WI38 (cell line): ENCODE measurements around the gene CARD8.
A peak's percentile ranks its signal among the peaks of the same experiment; 100 is the strongest.

Experiments
- H3K4me3 ChIP-seq: 2 replicates; pipeline ENCODE4 v1.5.1; 2011; ENCODE audit warnings: low read depth, mild to moderate bottlenecking, control low read depth, low read length
- CTCF ChIP-seq: IDR thresholded peaks from 2 replicates; pipeline ENCODE4 v1.5.1; 2012; ENCODE audit warnings: low read depth, mild to moderate bottlenecking, control low read depth, low read length

CARD8 gene, protein sequence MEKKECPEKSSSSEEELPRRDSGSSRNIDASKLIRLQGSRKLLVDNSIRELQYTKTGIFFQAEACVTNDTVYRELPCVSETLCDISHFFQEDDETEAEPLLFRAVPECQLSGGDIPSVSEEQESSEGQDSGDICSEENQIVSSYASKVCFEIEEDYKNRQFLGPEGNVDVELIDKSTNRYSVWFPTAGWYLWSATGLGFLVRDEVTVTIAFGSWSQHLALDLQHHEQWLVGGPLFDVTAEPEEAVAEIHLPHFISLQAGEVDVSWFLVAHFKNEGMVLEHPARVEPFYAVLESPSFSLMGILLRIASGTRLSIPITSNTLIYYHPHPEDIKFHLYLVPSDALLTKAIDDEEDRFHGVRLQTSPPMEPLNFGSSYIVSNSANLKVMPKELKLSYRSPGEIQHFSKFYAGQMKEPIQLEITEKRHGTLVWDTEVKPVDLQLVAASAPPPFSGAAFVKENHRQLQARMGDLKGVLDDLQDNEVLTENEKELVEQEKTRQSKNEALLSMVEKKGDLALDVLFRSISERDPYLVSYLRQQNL

GRCh38 chr19:48255376-48256303 lies at the start of gene CARD8:
TSS of gene CARD8 (minus strand) at chr19:48255912. CDS start at chr19:48241020, 14,892 bp downstream.
- no peak for TF ChIP-seq CTCF
- peak within 1 kb of the TSS; percentile 88 for H3K4me3 ChIP-seq

DNA sequence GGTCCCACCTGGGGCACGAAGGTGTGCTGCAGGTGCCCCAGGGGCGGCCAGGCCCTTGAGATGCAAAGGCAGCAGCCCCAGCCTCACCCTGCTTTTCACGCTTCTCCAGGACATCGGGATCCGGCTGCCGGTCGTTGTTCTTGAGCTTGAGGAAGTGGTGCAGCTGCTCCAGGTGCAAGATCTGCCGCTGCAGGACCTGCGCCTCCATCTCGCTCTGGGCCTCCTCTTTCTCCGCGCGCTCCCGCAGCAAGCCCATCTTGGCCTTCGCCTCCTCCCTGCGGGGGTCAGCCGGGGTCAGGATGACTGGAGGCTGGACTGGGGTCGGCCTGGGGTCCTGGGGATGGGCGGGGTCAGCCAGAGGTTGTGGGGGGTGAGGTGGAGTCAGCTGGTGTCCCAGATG lies 48.2 kb upstream of the CARD8 start:
- H3K4me3 ChIP-seq = no peak overlapping the region
- TF ChIP-seq CTCF = no peak

- TF ChIP-seq CTCF = no peak
- H3K4me3 ChIP-seq = no peak overlapping the region
Measured at GRCh38 chr19:48303367-48303766, 47.7 kb upstream of the CARD8 start.

DNA sequence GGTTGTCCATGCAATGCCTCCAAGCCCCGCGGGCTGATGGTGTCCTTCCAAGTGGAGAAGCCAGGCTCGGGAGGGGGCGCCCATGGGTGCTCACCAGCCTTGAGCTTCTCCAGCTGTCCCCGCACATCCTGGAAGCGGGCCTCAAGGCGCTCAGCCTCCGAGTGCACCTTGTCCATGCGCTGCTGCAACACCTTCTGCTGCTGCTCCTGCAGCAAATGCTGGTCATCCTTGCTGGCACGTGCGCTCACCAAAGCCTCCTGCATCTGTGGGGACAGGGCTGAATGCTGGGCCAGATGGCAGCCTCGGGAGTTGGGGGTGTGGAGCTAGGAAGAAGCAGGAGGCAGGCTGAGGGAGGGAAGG lies 46.9 kb upstream of the CARD8 start:
- H3K4me3 ChIP-seq = no peak overlapping the region
- no peak for TF ChIP-seq CTCF

DNA sequence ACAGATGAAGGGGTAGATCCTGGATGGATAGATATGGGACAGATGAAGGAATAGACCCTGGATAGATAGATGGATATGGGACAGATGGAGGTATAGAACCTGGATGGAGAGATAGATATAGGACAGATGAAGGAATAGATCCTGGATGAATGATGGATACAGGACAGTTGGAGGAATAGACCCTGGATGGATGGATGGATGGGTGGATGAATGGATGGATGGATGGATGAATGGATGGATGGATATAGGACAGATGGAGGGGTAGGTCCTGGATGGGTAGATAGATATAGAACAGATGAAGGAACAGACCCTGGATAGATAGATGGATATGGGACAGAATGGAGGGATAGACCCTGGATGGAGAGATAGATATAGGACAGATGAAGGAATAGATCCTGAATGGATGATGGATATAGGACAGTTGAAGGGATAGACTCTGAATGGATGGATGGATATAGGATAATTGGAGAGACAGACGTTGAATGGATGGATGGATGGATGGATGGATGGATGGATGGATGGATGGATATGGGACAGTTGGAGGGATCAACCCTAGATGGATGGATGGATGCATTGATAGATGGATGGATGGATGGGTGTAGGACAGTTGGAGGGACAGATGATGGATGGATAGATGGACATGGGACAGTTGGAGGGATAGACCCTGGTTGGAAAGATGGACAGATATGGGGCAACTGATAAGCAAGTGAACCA lies 46.3 kb upstream of the CARD8 start:
- TF ChIP-seq CTCF = no peak
- no peak overlapping the region for H3K4me3 ChIP-seq

- no peak for TF ChIP-seq CTCF
Measured at GRCh38 chr19:48297975-48298374, 42.3 kb upstream of the CARD8 start.

More at GRCh38 chr19:48297975-48298374, 42.3 kb upstream of the CARD8 start:
- no peak overlapping the region for H3K4me3 ChIP-seq
